CD4-positive, alpha-beta T cell treated with Interleukin-4 for 1 hour (primary cell): ENCODE results near the gene ALDH1L2.

Experiments
- DNase-seq, 2 donors: peaks; one replicate each; pipeline ENCODE4 v3.0.0-alpha.2; 2020 to 2022

ALDH1L2 gene

GRCh38 chr12:105083031-105083430 is 1.2 kb downstream of the ALDH1L2 start:
- no peak for DNase-seq

DNA sequence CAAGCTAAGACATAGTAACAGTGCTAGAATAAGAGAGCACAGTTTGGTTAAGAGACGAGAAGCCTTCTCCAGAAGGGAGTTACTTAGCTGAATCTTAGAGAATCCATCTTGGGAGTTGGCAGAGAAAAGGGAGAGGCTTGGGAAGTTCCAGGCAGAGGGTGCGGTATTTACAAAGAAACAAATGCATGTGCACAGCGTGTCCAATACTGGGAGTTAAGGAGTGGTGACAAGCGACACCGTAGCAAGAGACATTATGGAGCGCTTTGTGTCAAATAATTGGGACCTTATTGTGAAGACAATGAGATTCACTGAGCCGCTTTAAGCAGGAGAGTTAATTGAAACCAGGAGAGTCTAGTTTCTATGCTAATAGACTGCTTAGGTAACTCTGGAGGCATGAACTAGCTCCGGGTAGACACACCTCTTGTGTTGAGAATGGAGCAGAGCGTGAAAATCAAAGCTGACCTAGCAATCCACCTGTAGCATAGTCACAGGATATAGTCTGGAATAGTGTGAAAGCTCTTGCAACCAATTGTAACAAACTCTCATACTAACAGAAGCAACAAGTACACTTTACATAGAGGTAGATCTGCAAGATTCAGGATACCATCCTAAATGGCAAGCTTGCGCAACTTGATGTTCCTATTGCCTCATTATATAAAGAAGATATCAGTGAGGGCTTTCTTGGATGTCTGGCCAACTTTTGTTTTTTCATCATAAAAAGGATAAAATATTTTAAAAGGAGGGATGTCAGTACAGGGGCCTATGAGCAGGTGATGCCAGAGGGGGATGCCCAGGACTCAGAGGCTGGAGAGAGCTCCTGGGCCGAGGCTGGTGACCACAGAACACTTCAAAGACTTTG is 5.3 kb downstream of the ALDH1L2 start:
- DNase-seq: no peak

DNA sequence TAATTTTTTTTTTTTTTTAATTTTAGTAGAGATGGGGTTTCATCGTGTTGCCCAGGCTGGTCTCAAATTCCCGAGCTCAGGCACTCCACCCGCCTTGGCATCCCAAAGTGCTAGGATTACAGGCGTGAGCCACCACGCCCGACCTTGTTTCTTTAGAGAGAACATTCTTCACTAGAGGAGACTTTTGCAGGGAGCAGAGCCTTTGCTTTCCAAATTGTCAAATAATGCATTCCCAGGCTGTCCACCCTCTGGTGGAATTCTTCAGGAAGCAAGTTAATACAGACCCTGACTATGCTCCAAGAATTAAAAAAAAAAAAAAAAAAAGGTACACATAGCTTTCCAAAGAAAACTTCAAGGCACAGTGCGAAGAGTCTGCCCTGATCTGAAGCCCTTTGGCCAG is 6.8 kb downstream of the ALDH1L2 start:
- DNase-seq: no peak

DNA sequence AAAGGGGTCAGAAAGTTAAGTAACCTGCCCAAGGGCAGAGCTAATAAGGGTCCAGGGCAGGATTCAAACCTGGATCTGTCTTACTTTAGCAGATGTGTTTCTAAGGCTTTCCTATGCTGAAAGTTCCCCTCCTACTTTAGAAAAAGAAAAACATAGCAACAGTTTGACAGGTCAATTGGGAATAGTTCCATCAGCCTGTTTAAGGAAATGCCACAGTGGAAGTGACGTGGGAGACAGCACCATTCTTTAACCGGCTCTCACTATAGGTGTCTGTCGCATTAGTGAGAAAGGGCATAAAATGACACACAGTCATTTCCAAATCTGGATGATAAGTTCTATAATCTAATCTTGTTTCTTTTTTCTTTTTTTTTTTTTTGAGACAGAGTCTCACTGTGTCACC is 7.3 kb downstream of the ALDH1L2 start:
- no peak for DNase-seq

DNA sequence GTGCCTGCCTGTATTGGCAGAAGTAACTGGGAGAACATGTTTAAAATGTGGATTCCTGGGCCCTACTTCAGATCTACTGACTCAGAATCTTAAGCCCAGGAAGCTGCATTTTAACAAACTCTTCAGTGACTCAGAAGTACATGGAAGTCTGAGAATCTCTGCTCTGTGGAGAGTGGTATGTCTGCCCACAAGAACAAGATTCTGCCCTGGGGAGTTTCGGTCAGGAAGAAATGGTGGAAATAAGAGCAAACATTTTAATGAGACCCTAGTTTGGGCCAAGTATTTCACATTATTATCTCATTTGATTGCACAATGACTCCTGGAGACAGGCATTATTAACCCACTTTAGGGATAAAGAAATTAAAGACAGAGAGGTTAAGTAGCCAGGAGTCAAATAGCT is 8.2 kb downstream of the ALDH1L2 start:
- DNase-seq: no peak

GRCh38 chr12:105072888-105073488 is 11.3 kb downstream of the ALDH1L2 start:
- no peak for DNase-seq

DNA sequence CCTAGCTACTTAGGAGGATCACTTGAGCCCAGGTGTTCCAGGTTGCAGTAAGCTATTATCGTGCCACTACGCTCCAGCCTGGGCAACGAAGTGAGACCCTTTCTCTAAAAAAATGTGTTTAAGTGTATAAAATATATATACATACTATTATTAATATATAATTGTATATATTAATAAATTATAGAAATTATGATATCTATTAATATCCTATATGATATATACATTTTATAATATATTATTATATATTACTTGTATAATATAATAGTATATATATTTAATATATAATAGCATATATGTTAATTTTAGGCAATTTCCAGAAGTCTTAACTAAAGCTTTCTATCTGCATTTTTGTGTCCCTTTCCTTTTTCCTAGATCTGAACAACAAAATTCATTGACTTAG is 12.3 kb downstream of the ALDH1L2 start:
- DNase-seq: no peak

- DNase-seq: no peak
Observed at GRCh38 chr12:105069936-105070702, 14.1 kb downstream of the ALDH1L2 start.

DNA sequence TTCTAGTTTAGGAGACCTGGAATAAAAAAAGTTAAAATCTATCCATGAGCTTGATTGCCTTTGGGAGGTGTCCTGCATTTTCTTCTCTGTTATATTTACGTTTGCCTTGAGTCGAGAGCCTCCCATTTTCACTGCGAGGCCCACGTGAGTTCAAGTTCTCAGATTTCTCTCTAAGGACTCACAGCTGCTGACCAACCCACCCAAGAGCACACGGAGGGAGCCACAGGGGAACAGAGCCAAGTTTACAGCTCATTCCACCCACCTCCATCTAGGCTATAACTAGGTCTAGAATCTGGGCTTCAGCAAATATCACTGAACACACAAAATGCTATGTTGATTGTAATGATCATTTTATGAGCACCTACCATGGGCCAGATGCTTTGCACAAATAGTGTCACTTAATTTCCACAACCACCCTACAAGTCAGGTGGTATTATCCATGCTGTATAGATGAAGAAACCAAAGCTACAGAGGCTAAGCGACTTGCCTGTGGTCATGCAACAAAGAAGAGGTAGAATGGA is 16.7 kb downstream of the ALDH1L2 start:
- DNase-seq: no peak

GRCh38 chr12:105064564-105065178 is 19.6 kb downstream of the ALDH1L2 start:
- no peak for DNase-seq

DNA sequence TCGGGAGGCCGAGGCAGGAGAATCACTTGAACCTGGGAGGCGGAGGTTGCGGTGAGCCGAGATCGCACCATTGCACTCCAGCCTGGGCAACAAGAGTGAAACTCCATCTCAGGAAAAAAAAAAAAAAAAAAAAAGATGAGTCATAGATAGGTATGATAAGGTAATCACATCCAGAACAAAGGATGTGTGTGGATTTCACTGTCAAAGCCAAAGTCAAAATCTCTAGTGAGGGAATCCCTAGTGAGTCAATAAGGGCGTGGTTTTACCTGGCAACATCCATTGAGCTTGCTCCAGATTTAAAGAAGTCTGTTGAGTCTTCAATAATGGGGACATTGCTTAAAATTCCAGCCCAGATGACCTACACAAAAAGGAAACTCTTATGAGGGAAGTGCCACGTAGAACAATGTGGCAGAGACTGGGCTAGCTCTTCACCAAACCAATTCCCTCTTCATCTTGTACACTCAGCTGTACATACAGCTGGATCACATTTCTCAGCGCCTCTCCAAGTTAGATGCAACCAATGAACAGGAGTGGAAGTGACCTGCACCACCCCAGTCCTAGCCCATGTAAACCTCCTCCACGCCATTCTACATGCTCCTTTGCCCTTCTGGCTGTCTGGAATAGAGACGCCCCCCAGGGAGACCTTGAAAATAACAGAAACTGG is 23.4 kb downstream of the ALDH1L2 start:
- DNase-seq: no peak

- DNase-seq: no peak
Observed at GRCh38 chr12:105057174-105057573, 27.1 kb downstream of the ALDH1L2 start.

- peak; percentile 79 to 81 for DNase-seq
Observed at GRCh38 chr12:105053116-105053572, 31.1 kb downstream of the ALDH1L2 start.

- no peak for DNase-seq
Observed at GRCh38 chr12:105051981-105052380, 32.3 kb downstream of the ALDH1L2 start.

GRCh38 chr12:105048315-105048714 is 35.9 kb downstream of the ALDH1L2 start:
- no peak for DNase-seq

DNA sequence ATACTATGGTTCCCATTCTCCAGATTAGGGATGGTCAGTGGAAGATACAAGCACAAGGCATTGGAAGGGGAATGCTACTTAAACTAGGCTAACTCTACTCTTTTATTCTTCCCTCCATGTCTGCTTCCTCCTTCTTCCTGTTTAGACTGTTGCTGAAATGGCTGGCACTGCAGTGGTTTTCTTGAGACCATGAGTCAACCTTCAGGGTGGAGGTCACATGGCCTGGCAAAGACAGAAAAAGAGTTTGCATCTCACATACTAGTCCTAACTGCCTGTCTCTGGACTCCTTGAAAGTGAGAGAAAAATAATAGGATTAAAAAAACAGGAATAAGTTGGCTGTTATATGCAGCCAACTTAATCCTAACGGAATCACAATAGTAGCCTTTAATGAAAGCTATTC is 37.0 kb downstream of the ALDH1L2 start:
- no peak for DNase-seq

DNA sequence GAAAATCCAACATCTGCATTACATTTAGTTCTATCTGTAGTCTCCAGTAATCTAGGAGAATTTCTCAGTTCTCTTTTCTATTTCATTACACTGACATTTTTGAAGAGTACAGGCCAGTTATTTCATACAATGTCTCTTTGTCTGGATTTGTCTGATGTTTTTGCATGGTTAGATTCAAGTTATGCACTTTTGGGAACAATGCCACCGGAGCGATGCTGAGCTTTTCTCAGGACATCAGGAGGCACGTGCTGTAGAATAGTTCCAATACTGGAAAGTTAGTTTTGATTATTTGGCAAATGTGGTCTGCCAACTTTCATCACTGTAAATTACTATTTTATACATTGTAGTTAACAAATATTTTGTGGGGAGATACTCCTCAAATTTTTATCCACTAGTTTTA is 43.1 kb downstream of the ALDH1L2 start:
- no peak for DNase-seq

- DNase-seq: no peak
Observed at GRCh38 chr12:105040476-105040875, 43.8 kb downstream of the ALDH1L2 start.

DNA sequence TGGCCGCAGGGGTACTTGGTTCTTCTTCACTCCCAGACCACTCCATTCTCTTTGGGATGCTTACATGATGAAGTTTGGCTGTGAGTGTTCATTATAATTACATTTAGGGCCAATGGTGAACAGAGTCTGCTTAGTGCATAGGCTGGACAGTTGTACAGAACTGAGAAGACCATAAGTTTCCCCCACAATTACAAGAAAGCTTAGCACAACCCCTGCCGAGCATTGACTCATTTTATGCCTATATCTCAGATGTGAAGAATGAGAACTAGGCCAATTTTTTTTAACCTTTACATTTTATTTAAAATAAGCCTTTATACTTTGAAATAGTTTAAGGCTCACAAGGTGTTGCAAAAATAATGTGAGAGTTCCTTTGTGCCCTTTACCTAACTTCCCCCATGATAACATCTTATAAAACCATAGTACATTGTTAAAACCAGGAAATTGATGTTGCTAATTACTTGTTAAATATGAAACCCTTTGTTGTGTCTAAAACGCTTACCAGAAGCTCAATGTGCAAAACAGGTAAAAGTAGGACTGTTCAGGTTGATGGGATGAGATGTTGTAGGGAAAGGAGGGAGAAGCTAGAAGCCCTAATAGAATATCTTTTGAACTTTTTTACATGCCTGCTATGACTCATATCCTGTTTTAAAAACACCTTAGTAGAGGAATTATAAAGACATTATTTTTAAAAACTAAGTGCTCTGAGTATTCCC is 47.2 kb downstream of the ALDH1L2 start:
- DNase-seq: peak in 1 of 2 donors; percentile 24

- no peak for DNase-seq
Observed at GRCh38 chr12:105033851-105034250, 50.4 kb downstream of the ALDH1L2 start.

- no peak for DNase-seq
Observed at GRCh38 chr12:105032703-105033357, 51.4 kb downstream of the ALDH1L2 start.
